Hepatocyte (in vitro differentiated cells): ENCODE measurements around the gene DHFR2. TPM values are rescaled to one million over a fixed set of nuclear protein-coding genes. Genes with fewer than 3 reads are reported as not detected.

Source experiments
- DNase-seq: peaks from one replicate; pipeline ENCODE4 v3.0.0-alpha.2; 2016; ENCODE audit warnings: low spot score
- H2AFZ ChIP-seq: fragments of 200-600 bp; sonication (generic); 2 replicates; pipeline ENCODE4 v1.6.0; 2016; ENCODE audit warnings: antibody characterized with exemption, mild to moderate bottlenecking
- H3K27ac ChIP-seq: fragments of 200-600 bp; sonication (generic); 2 replicates; pipeline ENCODE4 v1.5.1; 2016; ENCODE audit warnings: mild to moderate bottlenecking
- H3K27me3 ChIP-seq: fragments of 200-600 bp; sonication (generic); 2 replicates; pipeline ENCODE4 v1.6.1; 2016
- H3K36me3 ChIP-seq: fragments of 200-600 bp; sonication (generic); replicated peaks from 2 replicates; pipeline ENCODE4 v1.5.1; 2016; ENCODE audit warnings: low read depth; ENCODE audit not compliant: insufficient read depth
- H3K4me1 ChIP-seq: fragments of 200-600 bp; sonication (generic); 2 replicates; pipeline ENCODE4 v1.5.1; 2016; ENCODE audit warnings: mild to moderate bottlenecking, moderate library complexity; ENCODE audit not compliant: insufficient read depth
- H3K4me2 ChIP-seq: fragments of 200-600 bp; sonication (generic); 2 replicates; pipeline ENCODE4 v1.6.0; 2016
- H3K4me3 ChIP-seq: fragments of 200-600 bp; sonication (generic); 2 replicates; pipeline ENCODE4 v1.5.1; 2016; ENCODE audit warnings: mild to moderate bottlenecking
- H3K79me2 ChIP-seq: fragments of 200-600 bp; sonication (generic); 2 replicates; pipeline ENCODE4 v1.6.0; 2017; ENCODE audit warnings: mild to moderate bottlenecking
- H3K9me2 ChIP-seq: fragments of 200-600 bp; sonication (generic); replicated peaks from 2 replicates; pipeline ENCODE4 v1.6.0; 2017; ENCODE audit warnings: mild to moderate bottlenecking; ENCODE audit not compliant: insufficient read depth
- H3K9me3 ChIP-seq: fragments of 200-600 bp; sonication (generic); 2 replicates; pipeline ENCODE4 v1.5.1; 2016; ENCODE audit warnings: low read depth, mild to moderate bottlenecking
- H4K20me1 ChIP-seq: fragments of 200-600 bp; sonication (generic); 2 replicates; pipeline ENCODE4 v1.6.0; 2016; ENCODE audit warnings: mild to moderate bottlenecking; ENCODE audit not compliant: insufficient read depth, poor library complexity, severe bottlenecking
- CTCF ChIP-seq: fragments of 200-600 bp; sonication (generic); IDR thresholded peaks from 2 replicates; pipeline ENCODE4 v1.5.1; 2016; ENCODE audit warnings: antibody characterized with exemption, mild to moderate bottlenecking; ENCODE audit not compliant: poor library complexity
- EZH2 ChIP-seq: fragments of 200-600 bp; sonication (generic); IDR thresholded peaks from 2 replicates; pipeline ENCODE4 v1.6.1; 2016; ENCODE audit warnings: antibody characterized with exemption, mild to moderate bottlenecking, borderline replicate concordance
- EZH2phosphoT487 ChIP-seq: fragments of 200-600 bp; sonication (generic); IDR thresholded peaks from one replicate; pipeline ENCODE4 v1.6.1; 2018; ENCODE audit warnings: antibody characterized with exemption, mild to moderate bottlenecking, low read depth, moderate library complexity; ENCODE audit not compliant: unreplicated experiment, severe bottlenecking
- WGBS: methylation state at CpG from one replicate; pipeline ENCODE4 v1.1.6; 2016; ENCODE audit warnings: low lambda C conversion rate; ENCODE audit errors: missing lambda C conversion rate; 5-methylcytosine and 5-hydroxymethylcytosine counted together
- polyA plus RNA-seq: library from polyadenylated mRNA; unstranded; fragments of >200 nt; fragmentation: Nextera tagmentation; extraction: Ambion mirVana; gene quantifications from 2 replicates; pipeline ENCODE4 v1.2.1, GENCODE V29; 2016
- total RNA-seq: library from RNA; depleted of rRNA; stranded (reverse); fragments of >200 nt; gene quantifications from 2 replicates; pipeline ENCODE4 v1.2.3, GENCODE V29; 2014

DHFR2 gene
- total and polyA plus RNA-seq, 2 experiments from 2014 or later: 6.5 to 7.9 TPM

DNA sequence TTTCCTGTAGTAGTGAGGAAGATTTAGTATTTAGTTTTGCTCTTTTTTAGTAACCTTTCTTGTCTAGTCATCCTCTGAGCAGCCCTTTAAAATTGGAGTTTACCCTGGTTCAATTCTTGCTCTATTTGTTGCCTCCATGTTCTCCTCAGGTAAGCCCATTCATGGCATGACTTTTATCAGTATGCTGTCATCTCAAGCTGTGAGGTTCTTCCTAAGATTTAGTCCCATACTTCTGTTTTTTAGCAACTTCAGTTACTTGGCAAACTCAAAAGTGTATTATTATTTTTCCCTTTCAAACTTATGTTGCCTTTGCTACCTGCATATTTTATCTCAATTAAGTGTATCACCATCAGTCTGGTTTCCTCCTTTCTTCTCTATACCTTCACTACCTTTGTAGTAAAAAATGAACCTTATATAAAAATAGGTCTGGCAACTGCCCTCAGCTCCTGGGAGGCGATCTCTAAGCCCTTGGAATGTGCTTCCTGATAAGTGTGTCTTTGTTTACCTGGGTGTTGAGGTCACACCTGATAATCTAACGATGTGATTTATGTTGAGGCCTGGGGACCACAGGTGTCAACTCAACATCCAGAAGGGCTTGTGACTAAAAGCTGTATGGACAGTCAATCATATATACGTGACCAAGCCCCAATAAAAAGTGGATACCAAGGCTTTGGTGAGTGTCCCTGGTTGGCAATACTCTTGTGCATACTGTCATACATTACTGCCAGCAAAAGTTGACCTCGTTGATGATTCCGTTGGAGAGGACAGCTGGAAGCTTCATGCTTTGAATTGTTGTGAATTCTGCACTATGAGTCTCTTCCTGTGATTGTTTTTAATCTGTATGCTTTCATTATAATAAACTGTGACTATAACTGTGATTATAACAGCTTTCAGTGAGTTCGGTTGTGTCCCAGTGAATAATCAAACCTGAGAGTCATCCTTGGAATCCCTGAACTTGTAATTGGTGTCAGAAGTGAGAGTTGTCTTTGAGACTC is 4.1 kb upstream of the DHFR2 start:
- H3K27me3 ChIP-seq: no peaks in the 10 kb centered on the region
- H3K9me2 ChIP-seq: no peaks in the 10 kb centered on the region
- H3K36me3 ChIP-seq: no peaks in the 10 kb centered on the region
- H4K20me1 ChIP-seq: no peaks in the 10 kb centered on the region
- peaks cover 4% of the 10 kb centered on the region for H3K4me1 ChIP-seq
- WGBS: 80% methylated on average over 6 of the region's 6 CpGs
- no peak overlapping the region for H3K27ac ChIP-seq
- no peak for DNase-seq
- H3K4me3 ChIP-seq: no peak overlapping the region
- H2AFZ ChIP-seq: no peak overlapping the region
- TF ChIP-seq EZH2 (no peak), CTCF (no peak), EZH2phosphoT487 (no peak)
- H3K79me2 ChIP-seq: peaks cover 35% of the 10 kb centered on the region
- no peak overlapping the region for H3K4me2 ChIP-seq
- no peaks in the 10 kb centered on the region for H3K9me3 ChIP-seq

DNA sequence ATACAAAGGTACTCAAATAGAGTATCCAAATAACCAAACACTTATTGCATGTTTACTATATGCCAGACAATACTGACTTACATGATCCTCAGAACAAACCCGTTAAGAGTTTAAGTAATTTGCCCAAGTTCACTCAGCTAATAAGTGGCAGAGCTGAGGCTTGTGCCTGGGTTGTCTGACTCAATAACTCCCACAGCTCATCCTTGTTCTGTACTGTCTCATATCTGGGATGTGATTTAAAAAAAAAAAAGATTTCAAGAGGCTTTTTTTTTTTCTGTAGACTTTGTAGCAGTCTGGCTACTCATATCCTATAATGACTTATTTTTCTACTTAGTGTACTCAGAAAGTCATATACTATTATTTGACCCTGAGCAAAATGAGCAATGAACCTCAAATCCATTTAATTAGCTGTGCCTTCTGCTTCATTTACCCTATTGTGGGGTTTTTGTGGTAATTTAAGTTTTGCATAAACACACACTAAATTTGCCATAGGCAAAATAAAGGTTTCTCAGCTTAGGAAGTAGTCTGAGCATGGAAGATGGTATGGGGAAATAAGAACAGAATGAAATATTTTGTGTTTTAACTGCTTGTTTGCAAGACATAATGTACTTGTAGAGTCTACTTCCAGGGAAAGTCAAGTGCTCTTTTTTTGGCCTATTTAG is 3.2 kb upstream of the DHFR2 start:
- 91% methylated on average over 1 of the region's 1 CpG for WGBS
- Histone ChIP-seq H2AFZ (no peak overlapping the region), H3K4me3 (no peak overlapping the region), H3K9me3 (no peaks in the 10 kb centered on the region), H3K27me3 (no peaks in the 10 kb centered on the region), H3K27ac (no peak overlapping the region), H3K4me1 (peaks cover 4% of the 10 kb centered on the region), H4K20me1 (no peaks in the 10 kb centered on the region), H3K9me2 (no peaks in the 10 kb centered on the region), H3K36me3 (no peaks in the 10 kb centered on the region), H3K79me2 (peaks cover 31% of the 10 kb centered on the region), H3K4me2 (no peak overlapping the region)
- no peak for TF ChIP-seq EZH2phosphoT487
- no peak for TF ChIP-seq EZH2
- no peak for TF ChIP-seq CTCF
- DNase-seq: no peak

DNA sequence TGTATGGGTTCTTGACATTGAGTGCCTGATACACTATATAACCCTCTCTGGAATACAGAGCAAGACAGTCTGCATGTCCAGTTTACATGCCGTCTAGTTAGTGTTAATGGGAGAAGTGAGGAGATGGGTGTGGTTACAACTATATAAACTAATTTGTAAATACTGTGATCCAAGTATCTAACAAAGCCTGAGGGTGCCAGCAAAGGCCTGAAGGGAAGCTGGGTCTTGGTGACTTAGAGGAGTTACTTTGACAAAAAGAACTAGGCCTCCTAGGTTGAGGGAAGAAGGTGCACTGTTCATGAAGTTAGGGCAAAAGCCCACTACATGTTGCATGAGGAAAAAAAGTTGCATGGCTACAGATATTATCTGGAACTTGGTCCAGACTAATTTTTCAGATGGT is 2.4 kb upstream of the DHFR2 start:
- Histone ChIP-seq H3K4me1 (peaks cover 4% of the 10 kb centered on the region), H3K79me2 (peaks cover 30% of the 10 kb centered on the region), H3K36me3 (no peaks in the 10 kb centered on the region), H3K9me3 (no peaks in the 10 kb centered on the region), H3K9me2 (no peaks in the 10 kb centered on the region), H3K4me3 (no peak overlapping the region), H2AFZ (no peak overlapping the region), H3K27ac (no peak overlapping the region), H3K4me2 (peak overlapping the region; percentile 83), H4K20me1 (no peaks in the 10 kb centered on the region), H3K27me3 (no peaks in the 10 kb centered on the region)
- DNase-seq: no peak
- TF ChIP-seq EZH2: no peak
- TF ChIP-seq EZH2phosphoT487: no peak
- no peak for TF ChIP-seq CTCF
- 71% methylated on average over 1 of the region's 1 CpG for WGBS
